GM18951 (cell line): Measurements from ENCODE around the gene FAM83D.

Source experiments
- POLR2A ChIP-seq: IDR thresholded peaks from 4 replicates; pipeline ENCODE4 v1.6.1; 2011; ENCODE audit warnings: mild to moderate bottlenecking; ENCODE audit not compliant: insufficient read length, insufficient read depth; ENCODE audit errors: extremely low read depth
- in situ Hi-C: fragments of 300-500 bp; cut with MboI; formaldehyde crosslinking; loops from one replicate; pipeline ENCODE4 v1.12.0; 2022; ENCODE audit warnings: low sequenced_read_pairs, mixed read lengths, inconsistent platforms; ENCODE audit not compliant: unreplicated experiment

The FAM83D gene

GRCh38 chr20:38932457-38933120 is 6.4 kb downstream of the FAM83D start:
- in situ Hi-C loops = no loop called here
- TF ChIP-seq POLR2A = no peak

GRCh38 chr20:38934530-38934929 is 8.3 kb downstream of the FAM83D start:
- TF ChIP-seq POLR2A = no peak
- in situ Hi-C loops = no loop called here

DNA sequence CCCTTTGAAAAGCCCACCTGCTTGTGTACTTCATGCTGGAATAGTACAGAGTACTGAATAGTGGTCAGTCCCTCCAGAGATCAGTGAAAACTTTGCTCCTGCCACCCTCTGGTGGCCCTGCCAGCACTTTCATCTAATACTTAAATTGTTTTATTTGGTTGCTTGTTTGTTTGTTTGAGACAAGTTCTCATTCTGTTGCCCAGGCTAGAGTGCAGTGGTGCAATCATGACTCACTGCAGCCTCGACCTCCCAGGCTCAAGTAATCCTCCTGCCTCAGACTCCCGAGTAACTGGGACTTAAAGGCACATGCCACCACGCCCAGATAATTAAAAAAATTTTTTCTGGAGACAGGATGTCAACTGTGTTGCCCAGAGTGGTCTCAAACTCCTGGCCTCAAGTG is 9.1 kb downstream of the FAM83D start:
- no peak for TF ChIP-seq POLR2A
- in situ Hi-C loops = no loop called here

DNA sequence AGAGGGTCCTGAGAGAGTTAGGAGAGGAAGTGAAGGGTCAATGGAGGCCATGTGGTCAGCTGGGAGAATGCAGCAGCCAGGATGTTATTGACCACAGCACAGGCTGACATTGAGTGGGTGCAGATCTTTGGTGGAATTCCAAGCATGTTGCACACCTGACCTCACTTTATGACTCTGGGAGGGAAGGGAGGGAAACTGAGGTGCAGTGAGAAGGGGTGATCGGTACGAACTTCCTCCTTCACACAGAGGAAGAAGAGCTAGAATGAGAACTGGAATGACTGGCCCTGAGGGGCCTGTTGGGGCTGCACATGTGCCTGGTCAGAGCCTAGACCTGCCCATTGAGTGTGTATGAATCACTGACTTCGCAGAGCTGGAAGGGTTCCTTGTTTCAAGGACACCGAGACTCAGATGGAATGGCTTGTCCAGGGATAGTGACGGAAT is 9.8 kb downstream of the FAM83D start:
- in situ Hi-C loops = no loop called here
- TF ChIP-seq POLR2A = no peak

DNA sequence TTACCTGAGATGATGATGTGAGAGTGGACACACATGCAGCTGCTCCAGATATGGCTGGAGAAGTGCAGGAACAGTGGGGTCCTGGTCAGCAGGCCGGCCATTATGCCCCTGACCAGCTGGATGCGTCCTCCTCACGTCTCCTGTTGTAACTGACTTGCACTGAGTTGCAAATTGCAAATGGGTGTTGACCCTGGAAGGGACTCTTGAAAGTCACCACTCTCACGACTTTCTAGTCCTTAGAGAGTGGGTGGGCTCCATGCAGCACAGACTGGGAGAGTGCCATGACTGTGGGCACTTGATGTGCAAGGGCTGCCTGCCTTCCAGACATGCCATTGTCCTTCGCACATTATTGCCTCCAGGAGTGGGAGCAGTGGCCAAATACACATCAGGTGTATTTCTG is 10.8 kb downstream of the FAM83D start:
- in situ Hi-C loops = no loop called here
- TF ChIP-seq POLR2A = no peak

DNA sequence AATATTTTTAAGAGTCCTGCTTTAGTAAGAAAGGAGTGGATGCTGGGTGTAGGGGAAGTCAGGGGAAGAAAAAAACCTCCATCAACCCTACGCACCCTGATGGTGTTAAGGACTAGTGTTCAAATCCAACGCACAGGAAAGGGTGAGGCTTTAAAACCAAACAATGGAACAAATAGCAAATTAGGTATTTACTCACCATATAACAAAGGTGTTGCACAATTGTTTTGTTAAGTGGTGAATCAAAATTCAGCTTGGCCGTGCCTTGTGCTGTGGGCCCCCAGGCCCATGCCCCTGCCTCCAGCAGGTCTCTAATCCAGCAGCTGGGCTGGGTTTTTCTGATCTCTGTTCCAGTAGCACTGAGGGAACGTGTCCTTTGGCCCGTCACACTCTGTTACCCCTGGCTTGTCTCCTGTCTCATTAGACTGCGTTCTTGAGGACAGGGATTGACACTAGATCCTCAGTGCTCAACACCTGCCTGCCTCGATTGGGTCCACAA is 11.8 kb downstream of the FAM83D start:
- in situ Hi-C loops = no loop called here
- no peak for TF ChIP-seq POLR2A

GRCh38 chr20:38939686-38940085 is 13.5 kb downstream of the FAM83D start:
- no peak for TF ChIP-seq POLR2A
- in situ Hi-C loops = no loop called here

DNA sequence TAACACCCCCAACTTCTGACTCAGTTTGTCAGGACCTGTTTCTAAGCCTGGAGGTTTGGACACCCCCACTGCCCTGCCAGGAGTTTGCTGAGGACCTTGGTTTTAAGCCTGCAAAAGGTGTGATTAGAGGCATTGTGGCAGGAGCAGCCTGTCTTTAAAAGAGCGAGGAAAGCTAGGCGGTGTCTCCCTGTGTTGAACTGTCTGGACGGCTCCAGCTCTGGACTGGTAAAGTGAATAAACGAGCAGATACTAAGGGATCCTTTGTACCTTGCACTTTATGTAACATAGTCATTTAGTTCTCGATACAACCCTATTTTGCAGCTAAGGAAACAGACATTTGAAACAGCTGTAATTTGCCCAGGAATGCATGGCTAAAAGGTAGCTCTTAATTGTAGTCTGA is 14.4 kb downstream of the FAM83D start:
- no peak for TF ChIP-seq POLR2A
- in situ Hi-C loops = no loop called here

DNA sequence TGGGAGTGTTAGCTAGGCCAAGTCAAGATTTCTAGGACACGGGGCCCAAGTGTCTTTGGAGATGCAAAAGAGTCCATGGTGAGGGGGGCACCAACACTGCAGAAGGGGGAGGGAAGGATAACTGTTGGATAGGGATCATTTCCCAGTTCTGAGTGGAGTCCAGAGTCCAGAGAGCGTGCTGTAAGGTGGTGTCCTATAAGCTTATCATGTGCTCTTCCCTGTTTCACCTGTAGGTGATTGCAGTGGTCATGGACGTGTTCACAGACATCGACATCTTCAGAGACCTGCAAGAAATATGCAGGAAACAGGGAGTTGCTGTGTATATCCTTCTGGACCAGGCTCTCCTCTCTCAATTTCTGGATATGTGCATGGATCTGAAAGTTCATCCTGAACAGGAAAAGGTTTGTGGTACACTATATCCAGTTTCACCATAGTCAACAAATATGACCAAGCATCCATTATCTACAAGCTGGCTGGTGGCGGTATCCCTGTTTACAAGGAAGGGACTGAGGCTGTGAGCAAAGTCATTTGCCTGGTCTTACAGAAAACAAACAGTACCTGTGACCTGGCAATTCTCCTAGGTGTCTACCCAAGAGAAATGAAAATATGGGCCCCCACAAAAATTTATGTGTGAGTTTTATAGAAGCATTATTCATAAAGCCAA is 15.6 kb downstream of the FAM83D start:
- in situ Hi-C loops = no loop called here
- no peak for TF ChIP-seq POLR2A

DNA sequence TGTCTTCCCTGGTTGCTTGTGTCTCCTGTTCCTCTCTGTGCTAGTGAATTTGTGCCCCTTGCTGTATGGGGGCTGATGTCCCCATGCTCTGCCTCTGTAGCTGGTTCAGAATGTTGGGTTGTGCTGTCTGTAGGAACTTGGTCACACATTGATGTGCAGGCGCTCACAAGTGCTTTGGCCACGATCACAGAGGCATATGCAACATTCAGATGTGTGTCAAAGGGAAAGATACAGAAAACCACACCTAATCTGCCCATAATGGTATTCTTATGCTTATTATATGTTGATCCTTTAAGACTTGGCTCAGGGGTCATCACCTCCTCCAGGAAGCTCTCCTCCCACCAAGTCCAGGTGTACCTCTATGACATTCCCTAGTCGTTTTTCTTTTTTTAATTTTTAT is 18.8 kb downstream of the FAM83D start:
- in situ Hi-C loops = no loop called here
- TF ChIP-seq POLR2A = no peak

- in situ Hi-C loops = no loop called here
- no peak for TF ChIP-seq POLR2A
These were observed 20.6 kb downstream of the FAM83D start for GRCh38 chr20:38946836-38947235.

GRCh38 chr20:38947931-38948362 is 21.7 kb downstream of the FAM83D start:
- in situ Hi-C loops = no loop called here

GRCh38 chr20:38950254-38950653 is 24.0 kb downstream of the FAM83D start:
- TF ChIP-seq POLR2A = no peak
- in situ Hi-C loops = no loop called here

More at GRCh38 chr20:38947931-38948362, 21.7 kb downstream of the FAM83D start:
- TF ChIP-seq POLR2A = no peak

DNA sequence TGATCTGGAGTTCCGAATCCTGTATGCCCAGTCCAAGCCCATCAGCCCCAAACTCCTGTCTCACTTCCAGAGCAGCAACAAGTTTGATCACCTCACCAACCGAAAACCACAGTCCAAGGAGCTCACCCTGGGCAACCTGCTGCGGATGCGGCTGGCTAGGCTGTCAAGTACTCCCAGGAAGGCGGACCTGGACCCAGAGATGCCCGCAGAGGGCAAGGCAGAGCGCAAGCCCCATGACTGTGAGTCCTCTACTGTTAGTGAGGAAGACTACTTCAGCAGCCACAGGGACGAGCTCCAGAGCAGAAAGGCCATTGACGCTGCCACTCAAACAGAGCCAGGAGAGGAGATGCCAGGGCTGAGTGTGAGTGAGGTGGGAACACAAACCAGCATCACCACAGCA is 25.4 kb downstream of the FAM83D start:
- TF ChIP-seq POLR2A = no peak

More for the DNA sequence above, 25.4 kb downstream of the FAM83D start:
- in situ Hi-C loops = no loop called here
